ENCODE data around the gene CEP20.

Gene CEP20

DNA sequence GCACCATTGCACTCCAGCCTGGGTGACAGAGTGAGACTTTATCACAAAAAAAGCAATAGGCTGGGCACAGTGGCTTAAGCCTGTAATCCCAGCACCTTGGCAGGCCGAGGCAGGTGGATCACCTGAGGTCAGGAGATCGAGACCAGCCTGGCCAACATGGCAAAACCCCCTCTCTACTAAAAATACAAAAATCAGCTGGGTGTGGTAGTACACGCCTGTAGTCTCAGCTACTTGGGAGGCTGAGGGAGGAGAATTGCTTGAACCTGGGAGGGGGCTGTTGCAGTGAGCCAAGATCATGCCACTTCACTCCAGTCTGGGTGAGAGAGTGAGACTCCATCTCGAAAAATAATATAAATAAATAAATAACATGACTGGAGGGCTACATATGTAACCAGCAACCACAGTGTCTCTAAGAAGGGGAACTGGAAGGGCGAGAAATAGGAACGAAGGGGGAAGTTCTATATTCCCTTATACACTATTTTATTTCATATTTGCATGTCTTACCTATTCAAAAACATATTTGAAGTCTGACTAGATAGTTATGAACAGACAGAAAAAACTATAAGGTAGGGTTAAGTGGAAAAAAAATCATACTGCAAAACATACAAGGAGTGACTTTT lies 57.5 kb downstream of the CEP20 start:
- no peak for FAIRE-seq

DNA sequence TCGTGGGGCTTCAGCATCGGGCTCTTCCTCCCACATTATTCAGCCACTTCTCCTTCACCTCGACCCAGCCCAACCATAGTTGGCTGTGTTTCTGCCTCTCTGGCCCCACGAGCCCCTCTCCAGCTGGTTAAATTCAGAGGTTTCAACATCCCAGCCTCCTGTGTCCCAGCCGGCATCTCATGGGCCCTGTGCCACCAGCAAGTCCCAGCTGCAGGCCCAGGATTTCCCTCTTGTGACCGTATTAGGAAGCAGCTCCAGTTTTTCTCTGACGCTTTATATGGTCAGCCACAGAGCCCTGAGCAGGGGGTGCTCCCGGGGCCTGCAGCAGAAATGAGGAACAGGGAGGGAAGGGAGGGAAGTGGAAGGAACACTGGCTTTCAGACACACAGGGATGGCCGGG lies 58.9 kb downstream of the CEP20 start:
- no peak for FAIRE-seq

GRCh38 chr16:15827709-15828343 lies 60.6 kb downstream of the CEP20 start:
- no peak for FAIRE-seq

DNA sequence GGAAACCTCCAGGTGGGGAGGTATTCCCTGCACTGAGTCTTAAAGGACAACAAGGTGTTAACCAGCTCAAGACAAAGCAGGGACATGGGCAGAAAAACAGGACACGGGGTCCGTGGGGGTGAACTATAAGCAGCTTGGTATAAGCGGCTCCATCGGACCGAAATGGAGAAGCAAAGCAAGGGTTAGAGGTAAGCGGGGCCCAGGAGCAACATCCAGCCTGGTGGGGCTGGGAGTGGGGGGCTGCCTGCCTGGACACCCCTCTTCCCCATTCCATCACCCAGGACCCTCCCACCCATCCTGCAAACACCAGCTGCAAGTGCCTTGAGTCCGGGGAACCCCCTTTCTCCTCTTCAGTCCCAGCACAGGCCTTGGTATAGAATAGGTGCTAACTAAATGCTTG lies 61.1 kb downstream of the CEP20 start:
- FAIRE-seq: no peak

DNA sequence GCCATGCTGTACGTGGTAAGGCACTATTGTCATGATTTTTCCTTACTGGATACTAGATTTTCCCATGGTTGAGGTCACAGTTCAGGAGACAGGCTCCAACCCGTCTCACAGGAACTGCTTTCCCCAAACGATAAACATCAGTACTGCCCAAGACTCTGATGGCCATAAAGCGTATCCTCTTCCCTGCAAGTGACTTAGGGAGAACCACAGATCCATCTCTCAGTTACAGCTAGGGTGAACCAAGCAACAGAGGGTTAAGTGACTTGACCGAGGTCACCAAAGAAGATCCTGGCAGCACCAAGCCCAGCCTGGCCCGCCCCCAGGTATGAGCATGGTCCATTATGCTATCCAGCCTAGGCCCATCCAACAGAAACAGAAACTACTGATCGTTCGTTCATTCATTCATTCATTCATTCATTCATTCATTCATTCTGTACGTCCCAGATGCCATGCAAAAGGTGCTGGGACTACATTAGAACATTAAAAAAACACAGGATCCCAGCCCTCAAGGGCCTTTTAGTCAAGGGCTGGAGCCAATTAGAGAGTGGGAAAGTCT lies 62.6 kb downstream of the CEP20 start:
- no peak for FAIRE-seq

DNA sequence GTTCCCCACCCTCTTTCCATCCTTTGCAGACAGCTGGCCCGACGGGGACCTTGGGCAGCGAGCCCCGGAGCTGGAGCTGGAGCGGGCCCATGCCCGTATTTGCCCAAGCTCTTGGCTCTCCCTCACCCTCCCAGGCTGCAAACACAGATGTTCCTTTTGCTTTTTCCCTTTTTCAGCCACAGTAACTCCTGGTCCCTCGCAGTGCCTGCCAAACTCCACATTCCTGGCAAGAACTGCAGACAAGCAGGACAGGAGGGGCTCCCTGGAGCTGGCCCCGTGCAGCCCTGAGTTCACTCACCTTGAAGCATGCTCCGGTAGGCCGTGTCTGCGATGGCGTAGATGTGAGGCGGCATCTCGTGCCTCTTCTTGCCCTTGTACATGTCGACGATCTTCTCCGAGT lies 65.4 kb downstream of the CEP20 start:
- FAIRE-seq: no peak

DNA sequence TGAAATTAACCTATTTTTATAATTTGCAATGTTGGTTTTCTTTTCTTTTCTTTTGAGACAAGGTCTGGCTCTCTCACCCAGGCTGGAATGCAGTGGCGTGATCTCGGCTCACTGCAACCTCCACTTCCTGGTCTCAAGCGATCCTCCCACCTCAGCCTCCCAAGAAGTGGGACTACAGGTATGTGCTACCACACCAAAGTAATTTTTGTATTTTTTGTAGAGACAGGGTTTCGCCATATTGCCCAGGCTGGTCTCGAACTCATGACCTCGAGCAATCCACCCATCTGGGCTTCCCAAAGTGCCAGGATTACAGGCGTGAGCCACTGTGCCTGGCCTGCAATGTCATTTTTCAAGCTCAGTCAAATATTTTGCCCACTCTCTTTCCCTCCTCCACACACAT lies 67.6 kb downstream of the CEP20 start:
- FAIRE-seq: no peak

GRCh38 chr16:15819046-15819445 lies 69.4 kb downstream of the CEP20 start:
- FAIRE-seq: no peak

DNA sequence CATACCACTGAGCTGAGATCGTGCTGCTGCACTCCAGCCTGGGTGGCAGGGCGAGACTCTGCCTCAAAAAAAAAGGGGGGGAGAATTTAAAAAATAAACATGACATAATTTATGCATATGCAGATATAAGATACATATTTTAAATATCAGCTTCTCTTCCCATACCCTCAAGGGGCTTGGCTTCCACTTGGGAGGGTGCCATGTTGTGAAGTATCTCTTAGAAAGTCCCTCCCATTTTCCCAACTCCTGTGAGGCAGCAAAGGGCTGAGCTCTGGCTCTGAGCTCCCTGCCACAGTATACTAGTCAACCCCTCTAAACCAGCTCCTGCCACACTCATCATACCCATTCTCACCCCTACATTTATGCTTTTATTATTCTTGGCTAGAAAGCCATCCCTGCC lies 71.0 kb downstream of the CEP20 start:
- FAIRE-seq: no peak

GRCh38 chr16:15816228-15816627 lies 72.2 kb downstream of the CEP20 start:
- no peak for FAIRE-seq

All from A204.1 (cell line).